ENCODE measurements around the gene CENPM.
A peak's percentile ranks its signal among the peaks of the same experiment; 100 is the strongest.

The CENPM gene

DNA sequence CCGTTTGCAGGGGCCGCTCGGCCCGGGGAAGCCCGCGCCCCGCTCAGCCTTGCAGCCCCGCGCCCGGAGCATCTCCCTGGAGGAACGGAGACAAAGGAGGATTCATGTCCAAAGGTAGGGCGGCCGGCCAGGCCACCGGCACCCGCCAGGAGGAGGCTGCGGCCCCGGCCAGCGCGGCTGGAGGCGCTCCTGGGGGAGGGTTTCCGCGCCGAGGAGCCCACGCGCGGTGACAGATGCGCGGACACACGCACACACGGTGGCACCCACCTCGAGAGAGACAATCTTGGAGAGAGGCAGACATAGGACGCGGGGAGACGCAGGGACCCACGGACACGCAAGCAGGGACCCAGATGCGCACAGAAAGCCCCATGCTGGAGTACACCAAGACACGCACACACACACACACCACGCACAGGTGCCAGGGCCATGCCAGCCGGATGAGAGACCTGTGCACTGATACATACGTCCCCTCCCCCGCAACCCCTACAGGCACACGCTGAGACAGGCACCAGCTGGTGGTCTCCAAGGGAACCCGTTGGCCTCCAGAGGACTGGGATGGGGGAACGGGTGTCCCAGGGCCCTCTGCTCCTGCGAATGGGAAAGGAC is 30.1 kb upstream of the CENPM start:
- H3K36me3 ChIP-seq, result no peaks in the 10 kb centered on the region
- TF ChIP-seq, protein P1, sequence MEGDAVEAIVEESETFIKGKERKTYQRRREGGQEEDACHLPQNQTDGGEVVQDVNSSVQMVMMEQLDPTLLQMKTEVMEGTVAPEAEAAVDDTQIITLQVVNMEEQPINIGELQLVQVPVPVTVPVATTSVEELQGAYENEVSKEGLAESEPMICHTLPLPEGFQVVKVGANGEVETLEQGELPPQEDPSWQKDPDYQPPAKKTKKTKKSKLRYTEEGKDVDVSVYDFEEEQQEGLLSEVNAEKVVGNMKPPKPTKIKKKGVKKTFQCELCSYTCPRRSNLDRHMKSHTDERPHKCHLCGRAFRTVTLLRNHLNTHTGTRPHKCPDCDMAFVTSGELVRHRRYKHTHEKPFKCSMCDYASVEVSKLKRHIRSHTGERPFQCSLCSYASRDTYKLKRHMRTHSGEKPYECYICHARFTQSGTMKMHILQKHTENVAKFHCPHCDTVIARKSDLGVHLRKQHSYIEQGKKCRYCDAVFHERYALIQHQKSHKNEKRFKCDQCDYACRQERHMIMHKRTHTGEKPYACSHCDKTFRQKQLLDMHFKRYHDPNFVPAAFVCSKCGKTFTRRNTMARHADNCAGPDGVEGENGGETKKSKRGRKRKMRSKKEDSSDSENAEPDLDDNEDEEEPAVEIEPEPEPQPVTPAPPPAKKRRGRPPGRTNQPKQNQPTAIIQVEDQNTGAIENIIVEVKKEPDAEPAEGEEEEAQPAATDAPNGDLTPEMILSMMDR (IDR thresholded peaks at IDR 0.05), result no peak
- H3K27ac ChIP-seq, result no peak overlapping the region
- H3K4me1 ChIP-seq (ENCODE audit: control insufficient read depth in 1 of 2, insufficient read depth in 1 of 2, low read depth in 1 of 2, low read length in 1 of 2), result peaks cover 6 to 11% of the 10 kb centered on the region in 2 experiments
- no peaks in the 10 kb centered on the region for H3K9me3 ChIP-seq
- H3K4me3 ChIP-seq (ENCODE audit: low read depth in 1 of 2, low read length in 1 of 2), result no peak overlapping the region
- peaks cover 83% of the 10 kb centered on the region for H3K27me3 ChIP-seq

DNA sequence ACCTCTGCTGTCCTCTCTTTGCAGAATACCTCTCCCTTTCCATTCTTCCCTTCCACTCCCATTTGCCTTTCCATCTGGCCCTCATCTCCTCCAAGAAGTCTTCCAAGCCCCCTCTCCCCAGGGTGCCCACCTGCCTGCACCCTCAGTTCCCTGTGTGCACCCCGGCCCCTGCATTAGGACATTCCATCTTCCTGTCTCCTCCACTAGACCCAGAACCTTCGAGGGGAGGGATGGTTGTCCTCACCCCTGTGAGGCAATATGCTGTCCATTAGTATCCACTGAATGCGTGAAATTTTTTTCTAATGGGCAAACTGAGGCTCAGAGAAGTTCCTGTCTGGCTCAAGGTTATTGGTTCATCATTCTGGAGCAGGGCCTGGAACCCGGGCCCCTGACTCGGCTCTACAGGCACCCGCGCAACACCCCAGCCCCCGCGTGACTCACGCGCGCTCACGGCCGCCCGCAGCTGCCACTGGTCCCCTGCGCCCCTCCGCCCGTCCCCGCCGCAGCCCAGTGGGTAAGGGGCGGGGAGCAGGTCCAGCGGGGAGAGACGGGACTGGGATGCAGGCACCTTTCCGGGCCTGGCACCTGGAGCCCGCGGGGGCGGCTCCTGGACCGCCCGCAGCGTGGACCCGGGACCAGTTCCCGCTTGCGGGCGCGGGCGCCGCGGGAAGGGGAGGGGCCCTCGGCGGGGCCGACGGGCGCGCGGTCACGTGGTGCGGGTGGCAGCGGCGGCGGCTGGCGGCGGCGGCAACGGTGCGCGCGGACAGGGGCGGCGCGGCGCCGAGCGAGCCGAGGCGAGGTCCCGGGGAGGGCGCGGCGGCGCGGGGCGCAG is 29.3 kb upstream of the CENPM start:
- peaks cover 91% of the 10 kb centered on the region for H3K27me3 ChIP-seq
- peaks cover 6 to 11% of the 10 kb centered on the region in 2 experiments for H3K4me1 ChIP-seq (ENCODE audit: control insufficient read depth in 1 of 2, insufficient read depth in 1 of 2, low read depth in 1 of 2, low read length in 1 of 2)
- TF ChIP-seq, protein P1 (IDR thresholded peaks at IDR 0.05), result no peak
- no peak overlapping the region for H3K27ac ChIP-seq
- no peaks in the 10 kb centered on the region for H3K9me3 ChIP-seq
- no peaks in the 10 kb centered on the region for H3K36me3 ChIP-seq
- peak overlapping the region in 1 of 2 experiments; percentile 50 for H3K4me3 ChIP-seq (ENCODE audit: low read depth in 1 of 2, low read length in 1 of 2)

DNA sequence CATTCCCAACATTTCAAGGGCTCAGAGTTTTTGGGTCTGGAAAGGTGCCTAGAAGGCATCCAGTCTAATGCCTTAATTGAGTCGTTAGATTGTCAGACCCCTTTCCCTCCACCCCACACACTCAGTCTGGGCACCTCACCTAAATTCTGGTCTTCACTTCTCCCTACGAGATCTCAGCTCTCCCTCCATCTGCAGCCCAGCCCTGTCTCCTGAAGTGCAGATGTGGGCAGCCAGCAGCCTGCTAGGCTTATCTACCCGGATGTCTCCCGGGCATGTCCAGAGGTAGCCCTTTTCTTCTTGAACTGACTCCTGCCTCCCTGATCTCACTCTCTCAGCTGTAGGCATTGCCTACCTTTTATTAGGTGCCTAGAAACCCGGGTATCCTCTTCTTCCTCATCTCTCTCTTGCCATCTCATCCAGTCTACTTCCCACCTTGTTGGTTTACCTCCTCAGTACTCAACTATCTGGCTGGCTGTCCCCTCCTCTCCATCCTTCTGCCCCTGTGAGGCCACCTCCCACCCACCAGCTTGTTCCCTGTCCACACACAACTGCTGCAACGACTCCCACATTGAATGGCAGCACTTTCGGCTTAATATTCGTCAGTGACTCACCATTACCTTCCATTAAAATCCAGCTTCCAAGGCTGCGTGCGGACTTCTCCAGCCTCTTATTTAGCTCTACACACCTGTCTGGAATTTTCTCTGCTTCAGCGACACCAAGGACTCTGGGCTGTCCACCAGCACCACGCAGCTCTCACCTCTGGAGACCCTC is 28.5 kb upstream of the CENPM start:
- Histone ChIP-seq H3K27ac (no peak overlapping the region), H3K4me1 (ENCODE audit: control insufficient read depth in 1 of 2, insufficient read depth in 1 of 2, low read depth in 1 of 2, low read length in 1 of 2) (peaks cover 6 to 11% of the 10 kb centered on the region in 2 experiments), H3K36me3 (no peaks in the 10 kb centered on the region), H3K4me3 (ENCODE audit: low read depth in 1 of 2, low read length in 1 of 2) (no peak overlapping the region), H3K9me3 (no peaks in the 10 kb centered on the region), H3K27me3 (peaks cover 90% of the 10 kb centered on the region)
- TF ChIP-seq, protein P1 (IDR thresholded peaks at IDR 0.05), result no peak

DNA sequence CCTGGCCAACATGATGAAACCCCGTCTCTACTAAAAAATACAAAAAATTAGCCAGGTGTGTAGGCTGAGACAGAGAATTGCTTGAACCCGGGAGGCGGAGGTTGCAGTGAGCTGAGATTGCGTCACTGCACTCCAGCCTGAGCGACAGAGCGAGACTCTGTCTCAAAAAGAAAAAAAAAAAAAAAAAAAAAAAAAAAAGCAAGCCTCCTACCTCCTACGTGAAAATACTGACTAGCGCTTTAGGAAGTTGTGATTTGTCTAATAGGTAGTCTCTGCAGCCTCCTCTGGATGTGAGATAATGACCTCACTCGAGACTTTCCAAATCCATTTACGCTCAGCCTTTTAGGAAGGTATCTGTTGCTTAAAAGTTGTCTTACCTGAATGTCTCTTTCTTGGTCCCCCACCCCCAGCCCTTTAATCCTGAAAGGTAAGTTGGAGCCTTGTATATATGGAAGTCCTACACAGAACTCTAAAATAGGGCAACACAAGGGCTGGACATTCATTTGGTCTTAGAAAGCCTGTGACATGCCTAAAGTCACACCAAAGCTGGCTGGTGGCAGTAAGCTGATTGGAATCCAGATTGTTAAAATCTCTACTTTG is 27.8 kb upstream of the CENPM start:
- Histone ChIP-seq H3K27ac (no peak overlapping the region), H3K4me3 (ENCODE audit: low read depth in 1 of 2, low read length in 1 of 2) (no peak overlapping the region), H3K36me3 (no peaks in the 10 kb centered on the region), H3K27me3 (peaks cover 88% of the 10 kb centered on the region), H3K4me1 (ENCODE audit: control insufficient read depth in 1 of 2, insufficient read depth in 1 of 2, low read depth in 1 of 2, low read length in 1 of 2) (peaks cover 6 to 11% of the 10 kb centered on the region in 2 experiments), H3K9me3 (no peaks in the 10 kb centered on the region)
- TF ChIP-seq, protein P1 (IDR thresholded peaks at IDR 0.05), result no peak

DNA sequence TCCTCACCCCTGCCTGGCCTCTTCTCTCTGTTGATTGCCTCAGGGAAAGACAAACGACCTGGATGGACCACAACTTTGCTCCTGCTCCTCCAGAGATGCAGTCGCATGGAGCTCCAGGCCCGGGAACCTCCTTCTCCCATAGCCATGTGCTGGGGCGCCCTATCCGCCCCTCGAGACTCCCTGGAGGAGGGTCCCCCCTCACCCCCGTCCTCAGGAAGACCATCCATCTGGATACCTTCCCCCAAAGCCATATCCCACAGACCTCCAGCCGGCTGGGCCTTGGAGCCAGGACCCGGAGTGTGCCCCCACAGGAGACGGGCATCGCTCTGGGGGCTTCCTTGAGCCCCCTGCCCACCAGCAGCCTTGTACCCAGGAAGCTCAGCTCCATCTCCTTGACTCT is 24.5 kb upstream of the CENPM start:
- H3K36me3 ChIP-seq, result no peaks in the 10 kb centered on the region

More for the DNA sequence above, 24.5 kb upstream of the CENPM start:
- H3K27me3 ChIP-seq, result peaks cover 55% of the 10 kb centered on the region
- H3K4me1 ChIP-seq (ENCODE audit: control insufficient read depth in 1 of 2, insufficient read depth in 1 of 2, low read depth in 1 of 2, low read length in 1 of 2), result peaks cover 0 to 3% of the 10 kb centered on the region in 2 experiments
- no peak overlapping the region for H3K27ac ChIP-seq
- no peaks in the 10 kb centered on the region for H3K9me3 ChIP-seq
- TF ChIP-seq, protein P1 (IDR thresholded peaks at IDR 0.05), result no peak
- no peak overlapping the region for H3K4me3 ChIP-seq (ENCODE audit: low read depth in 1 of 2, low read length in 1 of 2)

Data from neutrophil (primary cell).